ENCODE results near the gene UHRF2.
"Not testable (repeated sequence)": the region's sequence is repeated elsewhere in the genome, so short reads cannot be mapped to it uniquely, and the experiment has no call there.

UHRF2 gene

GRCh38 chr9:6412487-6413364, at the start of gene UHRF2:
TSS of gene UHRF2 (plus strand) at chr9:6413199. CDS start at chr9:6413491, 292 bp downstream.
- peak; percentile 98 to 99 for DNase-seq

- no peak for DNase-seq
Measured at GRCh38 chr9:6367128-6367890, 45.7 kb upstream of the UHRF2 start.

GRCh38 chr9:6368831-6369230, 44.2 kb upstream of the UHRF2 start:
- DNase-seq = no peak

GRCh38 chr9:6381477-6382012, 31.5 kb upstream of the UHRF2 start:
- not testable (repeated sequence) for DNase-seq

- DNase-seq = no peak
Measured at GRCh38 chr9:6382681-6383080, 30.3 kb upstream of the UHRF2 start.

- no peak for DNase-seq
Measured at GRCh38 chr9:6383551-6384225, 29.3 kb upstream of the UHRF2 start.

- DNase-seq = no peak
Measured at GRCh38 chr9:6384732-6385131, 28.3 kb upstream of the UHRF2 start.

- no peak for DNase-seq
Measured at GRCh38 chr9:6399071-6399470, 13.9 kb upstream of the UHRF2 start.

- DNase-seq = no peak
Measured at GRCh38 chr9:6405371-6405770, 7.6 kb upstream of the UHRF2 start.

- no peak for DNase-seq
Measured at GRCh38 chr9:6407778-6408177, 5.2 kb upstream of the UHRF2 start.

GRCh38 chr9:6408320-6408719, 4.7 kb upstream of the UHRF2 start:
- no peak for DNase-seq

- no peak for DNase-seq
Measured at GRCh38 chr9:6409811-6410210, 3.2 kb upstream of the UHRF2 start.

GRCh38 chr9:6410633-6411032, 2.4 kb upstream of the UHRF2 start:
- DNase-seq = no peak

GRCh38 chr9:6413365-6414246, 607 bp downstream of the UHRF2 start:
- DNase-seq = peak; percentile 25 to 28

GRCh38 chr9:6414247-6414641, 1.2 kb downstream of the UHRF2 start:
- DNase-seq = no peak

- DNase-seq = no peak
Measured at GRCh38 chr9:6415266-6415665, 2.3 kb downstream of the UHRF2 start.

GRCh38 chr9:6417186-6417585, 4.2 kb downstream of the UHRF2 start:
- DNase-seq = no peak

GRCh38 chr9:6418764-6419163, 5.8 kb downstream of the UHRF2 start:
- no peak for DNase-seq

GRCh38 chr9:6424940-6425339, 11.9 kb downstream of the UHRF2 start:
- DNase-seq = no peak

GRCh38 chr9:6426117-6426516, 13.1 kb downstream of the UHRF2 start:
- no peak for DNase-seq

- DNase-seq = no peak
Measured at GRCh38 chr9:6428940-6429889, 16.2 kb downstream of the UHRF2 start.
